NCI-H2227 treated with DMSO at 0.1 percent for 48 hours (cell line): Measurements from ENCODE around the gene KRTAP5-5.
"Not testable (repeated sequence)": the region's sequence is repeated elsewhere in the genome, so short reads cannot be mapped to it uniquely, and the experiment has no call there.

ENCODE experiments used
- DNase-seq: peaks from one replicate; lab custom pipeline; 2025; lab: John Stamatoyannopoulos, UW

Gene KRTAP5-5, protein sequence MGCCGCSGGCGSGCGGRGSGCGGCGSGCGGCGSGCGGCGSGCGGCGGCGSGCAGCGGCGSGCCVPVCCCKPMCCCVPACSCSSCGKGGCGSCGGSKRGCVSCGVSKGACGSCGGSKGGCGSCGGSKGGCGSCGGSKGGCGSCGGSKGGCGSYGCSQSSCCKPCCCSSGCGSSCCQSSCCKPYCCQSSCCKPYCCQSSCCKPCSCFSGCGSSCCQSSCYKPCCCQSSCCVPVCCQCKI

DNA sequence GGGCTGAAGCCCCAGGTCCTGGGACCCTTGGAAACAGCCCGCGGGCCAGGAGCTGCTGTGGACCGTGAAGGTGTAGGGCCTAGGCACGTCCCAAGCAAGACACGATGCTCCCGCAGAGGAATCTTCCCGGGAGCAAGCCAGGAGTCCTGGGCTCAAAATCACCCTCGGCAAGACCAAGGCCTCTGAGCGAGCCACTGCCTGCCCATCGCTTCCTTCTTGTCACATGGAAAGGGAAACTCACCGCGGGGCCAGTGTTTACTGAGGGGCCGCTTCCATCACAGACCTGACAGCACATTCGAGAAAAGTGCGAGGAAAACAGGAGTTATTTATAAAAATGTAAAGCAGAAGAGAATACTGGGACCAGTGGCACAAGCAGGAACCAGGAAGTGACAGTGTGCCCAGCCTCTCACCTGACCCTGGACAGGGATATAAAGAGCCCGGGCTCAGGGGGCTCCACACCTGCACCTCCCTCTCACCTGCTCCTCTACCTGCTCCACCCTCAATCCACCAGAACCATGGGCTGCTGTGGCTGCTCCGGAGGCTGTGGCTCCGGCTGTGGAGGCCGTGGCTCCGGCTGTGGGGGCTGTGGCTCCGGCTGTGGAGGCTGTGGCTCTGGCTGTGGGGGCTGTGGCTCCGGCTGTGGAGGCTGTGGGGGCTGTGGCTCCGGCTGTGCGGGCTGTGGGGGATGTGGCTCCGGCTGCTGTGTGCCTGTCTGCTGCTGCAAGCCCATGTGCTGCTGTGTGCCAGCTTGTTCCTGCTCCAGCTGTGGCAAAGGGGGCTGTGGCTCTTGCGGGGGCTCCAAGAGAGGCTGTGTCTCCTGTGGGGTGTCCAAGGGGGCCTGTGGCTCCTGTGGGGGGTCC lies at the start of gene KRTAP5-5:
TSS of gene KRTAP5-5 (plus strand) at position 450 of the 860 bp plus-strand sequence. CDS start at position 516, 66 bp downstream.
- no peak for DNase-seq

DNA sequence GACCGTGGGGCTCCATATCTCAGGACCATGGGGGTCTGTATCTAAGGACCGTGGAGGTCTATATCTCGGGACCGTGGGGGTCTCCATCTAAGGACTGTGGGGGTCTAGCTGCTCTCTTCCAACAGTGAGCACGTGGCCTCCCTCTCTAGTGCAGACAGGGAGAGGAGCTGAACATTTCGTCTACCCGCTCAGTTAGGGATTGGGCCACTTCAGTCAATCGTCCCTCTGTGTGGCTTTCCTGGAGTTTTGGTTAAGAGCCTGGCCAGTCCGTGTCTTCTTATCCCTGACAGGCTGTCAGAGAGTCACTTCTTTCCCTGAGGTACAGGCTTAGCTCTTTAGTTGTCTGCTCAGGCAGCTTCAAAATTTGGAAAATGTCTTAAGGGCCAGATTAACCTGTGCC lies 47.6 kb upstream of the KRTAP5-5 start:
- no peak for DNase-seq

DNA sequence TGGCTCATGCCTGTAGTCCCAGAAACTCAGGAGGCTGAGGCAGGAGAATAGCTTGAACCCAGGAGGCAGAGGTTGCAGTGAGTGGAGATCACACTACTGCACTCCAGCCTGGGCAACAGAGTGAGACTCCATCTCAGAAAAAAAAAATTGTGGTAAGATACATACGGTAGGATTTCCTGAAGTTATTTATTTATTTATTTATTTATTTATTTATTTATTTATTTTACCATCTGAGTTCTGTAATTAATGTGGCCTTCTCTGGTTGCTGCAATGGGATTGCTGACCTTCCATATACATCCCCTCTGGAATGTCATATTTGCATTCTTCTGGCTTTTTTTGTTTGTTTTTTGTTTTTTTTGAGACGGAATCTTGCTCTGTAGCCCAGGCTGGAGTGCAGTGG lies 46.7 kb upstream of the KRTAP5-5 start:
- DNase-seq: not testable (repeated sequence)

DNA sequence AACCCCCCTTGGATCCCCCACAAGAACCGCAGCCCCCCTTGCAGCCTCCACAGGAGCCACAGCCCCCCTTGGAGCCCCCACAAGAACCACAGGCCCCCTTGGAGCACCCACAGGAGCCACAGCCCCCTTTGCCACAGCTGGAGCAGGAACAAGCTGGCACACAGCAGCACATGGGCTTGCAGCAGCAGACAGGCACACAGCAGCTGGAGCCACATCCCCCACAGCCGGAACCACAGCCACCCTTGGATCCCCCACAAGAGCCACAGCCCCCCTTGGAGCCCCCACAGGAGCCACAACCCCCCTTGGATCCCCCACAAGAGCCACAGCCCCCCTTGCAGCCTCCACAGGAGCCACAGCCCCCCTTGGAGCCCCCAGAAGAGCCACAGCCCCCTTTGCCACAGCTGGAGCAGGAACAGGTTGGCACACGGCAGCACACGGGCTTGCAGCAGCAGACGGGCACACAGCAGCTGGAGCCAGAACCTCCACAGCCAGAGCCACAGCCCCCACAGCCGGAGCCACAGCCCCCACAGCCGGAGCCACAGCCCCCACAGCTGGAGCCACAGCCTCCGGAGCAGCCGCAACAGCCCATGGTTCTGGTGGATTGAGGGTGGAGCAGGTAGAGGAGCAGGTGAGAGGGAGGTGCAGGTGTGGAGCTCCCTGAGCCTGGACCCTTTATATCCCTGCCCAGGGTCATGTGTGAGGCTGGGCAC lies 44.8 kb upstream of the KRTAP5-5 start, which contains the start of gene KRTAP5-1:
TSS of gene KRTAP5-1 (minus strand) at position 623 of the 710 bp plus-strand sequence. CDS start at position 589, 34 bp downstream.
- not testable (repeated sequence) for DNase-seq

DNA sequence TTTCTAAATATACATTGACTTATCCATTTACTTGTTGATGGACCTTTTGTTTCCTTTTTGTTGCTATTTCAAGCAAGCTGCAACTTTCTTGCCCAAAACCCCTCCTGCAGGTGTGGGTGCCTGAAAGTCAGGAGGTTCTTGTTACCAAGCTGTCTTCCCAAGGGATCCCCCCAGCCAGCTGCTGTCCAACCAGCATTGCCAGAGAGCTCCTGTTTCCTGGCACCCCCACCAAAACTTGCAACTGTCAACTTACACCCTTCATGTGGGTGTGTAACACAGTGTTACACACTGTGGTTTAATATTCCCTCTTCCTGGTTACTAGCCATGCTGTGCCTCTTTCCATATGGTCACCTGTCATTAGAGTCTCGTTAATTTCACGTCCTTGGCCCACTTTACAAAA lies 42.9 kb upstream of the KRTAP5-5 start:
- DNase-seq: no peak

DNA sequence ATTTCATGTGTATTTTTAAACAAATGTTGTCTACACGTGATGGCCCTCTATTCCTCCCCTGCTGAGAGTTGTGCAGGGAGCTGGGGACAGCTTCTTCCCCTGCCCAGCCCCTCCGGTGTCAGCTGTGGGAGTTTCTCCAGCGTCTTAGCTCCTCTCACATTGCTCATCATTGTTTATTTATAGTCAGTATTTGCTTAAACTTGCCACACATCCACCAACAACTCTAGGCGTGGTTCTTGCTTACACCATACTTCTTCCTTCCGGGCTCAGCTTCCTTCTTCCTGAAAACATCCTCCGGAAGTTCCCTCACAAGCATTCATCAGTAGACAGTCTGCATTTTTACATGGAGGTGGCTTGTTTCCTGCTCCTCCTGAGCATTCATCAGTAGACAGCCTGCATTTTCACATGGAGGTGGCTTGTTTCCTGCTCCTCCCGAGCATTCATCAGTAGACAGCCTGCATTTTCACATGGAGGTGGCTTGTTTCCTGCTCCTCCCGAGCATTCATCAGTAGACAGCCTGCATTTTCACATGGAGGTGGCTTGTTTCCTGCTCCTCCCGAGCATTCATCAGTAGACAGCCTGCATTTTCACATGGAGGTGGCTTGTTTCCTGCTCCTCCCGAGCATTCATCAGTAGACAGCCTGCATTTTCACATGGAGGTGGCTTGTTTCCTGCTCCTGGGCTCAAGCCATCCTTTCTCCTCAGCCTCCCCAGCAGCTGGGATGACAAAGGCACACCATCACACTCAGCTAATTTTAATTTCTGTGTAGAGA lies 40.2 kb upstream of the KRTAP5-5 start:
- not testable (repeated sequence) for DNase-seq

DNA sequence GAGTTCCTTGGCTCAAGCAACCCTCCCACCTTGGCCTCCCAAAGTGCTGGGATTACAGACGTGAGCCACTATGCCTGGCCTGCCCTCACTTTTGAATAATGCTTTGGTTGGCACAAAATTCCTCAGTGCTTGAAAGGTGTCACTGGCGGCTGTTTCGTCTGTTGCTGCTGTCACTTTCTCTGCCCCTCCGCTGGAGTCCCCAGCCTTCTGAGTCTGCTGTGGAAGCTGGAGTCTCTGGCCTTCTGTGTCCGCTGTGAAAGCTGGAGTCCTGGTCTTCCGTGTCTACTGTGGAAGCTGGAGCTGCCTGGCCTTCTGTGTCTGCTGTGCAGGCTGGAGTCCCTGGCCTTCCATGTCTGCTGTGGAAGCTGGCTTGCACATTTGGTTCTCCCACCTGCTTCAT lies 39.6 kb upstream of the KRTAP5-5 start:
- no peak for DNase-seq

DNA sequence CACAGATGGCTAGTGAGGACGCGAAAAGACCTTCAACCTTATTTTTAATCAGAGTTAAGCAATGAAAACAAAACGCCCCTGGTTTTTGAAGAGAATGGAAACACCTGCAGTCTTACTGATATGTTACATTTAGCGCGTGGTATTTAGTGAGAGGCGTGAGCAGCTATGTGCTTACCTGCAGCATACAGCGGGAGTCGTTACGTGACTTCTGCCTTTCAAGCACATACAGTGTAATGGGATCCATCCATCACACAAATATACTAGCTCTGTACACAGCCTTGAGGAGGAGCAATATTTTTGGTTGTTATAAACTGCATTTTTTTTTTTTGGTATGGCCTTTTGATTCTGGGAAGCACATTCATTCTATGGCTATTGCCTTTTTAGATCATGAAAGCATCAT lies 36.9 kb upstream of the KRTAP5-5 start:
- DNase-seq: peak; percentile 25

DNA sequence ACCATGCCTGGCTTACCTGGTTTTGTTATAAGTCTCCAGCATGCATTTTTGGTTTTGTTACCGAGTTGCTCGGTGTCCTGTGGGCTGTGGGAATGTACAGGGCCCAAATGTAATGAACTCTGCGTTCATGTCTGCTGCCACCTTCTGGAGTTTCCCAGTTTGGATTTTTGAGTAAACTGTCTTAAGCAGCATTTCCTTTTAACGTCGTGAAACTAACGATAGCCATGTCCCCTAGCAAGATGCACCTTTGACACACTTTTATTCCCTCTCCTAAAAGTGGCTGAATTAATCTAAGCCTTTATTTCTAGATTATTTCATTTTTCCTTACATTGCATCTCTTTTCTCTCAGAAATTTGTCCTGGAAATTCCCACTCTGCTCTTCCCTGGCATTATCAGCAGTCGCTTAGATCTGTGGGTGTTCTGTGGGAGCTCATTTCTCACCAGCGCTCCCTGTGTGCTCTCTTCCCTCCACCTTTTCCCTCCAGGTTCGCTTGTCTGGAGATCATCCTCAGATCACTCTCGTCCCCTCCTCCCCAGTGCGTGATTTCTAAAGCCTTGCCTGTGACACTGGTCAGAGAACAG lies 33.5 kb upstream of the KRTAP5-5 start:
- not testable (repeated sequence) for DNase-seq

DNA sequence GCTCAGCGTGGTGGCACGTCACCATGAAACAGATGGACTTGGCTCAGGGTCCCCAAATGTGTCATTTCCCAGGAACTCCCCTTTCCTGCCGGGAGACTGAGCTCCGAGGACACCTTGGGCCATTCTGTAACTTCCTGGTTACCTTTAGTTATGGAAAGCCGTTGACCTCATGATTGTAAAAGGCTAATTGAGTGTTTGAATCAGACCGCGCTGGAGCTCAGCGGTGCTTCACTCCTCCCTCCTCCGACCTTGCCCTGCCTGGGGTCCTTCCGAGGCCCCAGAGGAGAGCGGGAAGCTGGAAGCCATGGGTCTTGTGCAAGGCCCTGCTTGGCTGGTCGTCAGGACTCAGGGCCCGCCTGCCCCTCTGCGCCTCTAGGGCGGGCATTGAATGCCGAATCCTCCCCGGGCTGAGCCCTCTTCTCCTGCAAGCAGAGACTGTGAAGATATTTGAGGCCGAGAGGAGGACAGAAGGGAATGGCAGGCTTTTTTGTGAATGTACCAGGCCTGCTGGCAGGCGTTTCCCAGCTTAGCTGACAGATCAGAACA lies 32.9 kb upstream of the KRTAP5-5 start:
- not testable (repeated sequence) for DNase-seq

DNA sequence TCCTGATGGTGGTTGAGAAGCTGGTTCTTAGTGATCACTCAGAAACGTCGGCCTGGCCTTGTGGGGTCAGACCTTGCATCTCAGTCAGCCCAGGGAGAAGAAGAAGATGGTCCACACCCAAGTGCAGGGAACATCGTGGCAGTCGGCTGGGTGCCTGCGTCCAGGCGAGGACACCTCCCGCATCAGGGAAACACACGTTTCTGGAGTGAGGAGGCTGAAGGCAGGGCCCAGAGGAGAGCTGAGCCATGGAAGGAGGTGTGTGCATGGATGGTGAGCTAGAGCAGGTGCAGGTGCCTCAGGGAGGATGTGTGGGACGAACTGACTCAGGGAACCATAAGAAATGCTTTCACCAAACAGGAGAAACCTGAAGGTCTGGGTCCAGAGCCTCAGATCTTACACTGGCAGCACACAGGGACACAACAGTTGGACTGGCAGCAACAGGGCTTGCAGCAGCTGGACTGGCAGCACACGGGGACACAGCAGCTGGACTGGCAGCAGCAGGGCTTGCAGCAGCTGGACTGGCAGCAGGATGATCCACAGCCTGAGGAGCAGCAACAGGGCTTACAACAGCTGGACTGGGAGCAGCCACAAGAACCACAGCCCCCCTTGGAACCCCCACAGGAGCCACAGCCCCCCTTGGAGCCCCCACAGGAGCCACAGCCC lies 32.1 kb upstream of the KRTAP5-5 start:
- no peak for DNase-seq

DNA sequence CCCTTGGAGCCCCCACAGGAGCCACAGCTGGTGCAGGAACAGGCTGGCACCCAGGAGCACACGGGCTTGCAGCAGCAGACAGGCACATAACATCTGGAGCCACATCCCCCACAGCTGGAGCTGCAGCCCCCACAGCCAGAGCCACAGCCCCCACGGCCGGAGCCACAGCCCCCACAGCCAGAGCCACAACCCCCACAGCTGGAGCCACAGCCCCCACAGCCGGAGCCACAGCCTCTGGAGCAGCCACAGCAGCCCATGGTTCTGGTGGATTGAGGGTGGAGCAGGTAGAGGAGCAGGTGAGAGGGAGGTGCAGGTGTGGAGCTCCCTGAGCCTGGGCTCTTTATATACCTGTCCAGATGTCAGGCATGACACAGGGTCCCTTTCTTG lies 31.6 kb upstream of the KRTAP5-5 start, which contains the start of gene KRTAP5-2:
TSS of gene KRTAP5-2 (minus strand) at position 301 of the 387 bp plus-strand sequence. CDS start at position 257, 44 bp downstream.
- DNase-seq: no peak

DNA sequence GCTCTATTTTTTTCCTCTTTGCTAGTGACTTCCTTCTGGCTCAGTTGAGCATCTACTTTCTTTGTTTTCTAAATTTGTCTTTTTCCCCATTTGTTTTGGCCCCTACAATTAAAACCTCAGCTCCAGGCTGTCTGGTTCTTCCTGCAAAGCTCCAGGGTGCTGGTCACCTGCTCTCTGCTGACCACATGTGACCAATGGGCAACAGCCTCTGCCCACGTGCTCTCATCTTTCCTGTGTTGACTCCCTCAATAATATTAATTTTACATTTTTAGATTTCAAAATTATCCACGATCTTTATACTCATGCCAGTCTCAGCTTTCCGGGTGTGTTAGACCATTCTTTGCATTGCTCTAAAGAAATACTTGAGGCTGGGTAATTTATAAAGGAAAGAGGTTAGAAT lies 31.2 kb upstream of the KRTAP5-5 start:
- DNase-seq: not testable (repeated sequence)

DNA sequence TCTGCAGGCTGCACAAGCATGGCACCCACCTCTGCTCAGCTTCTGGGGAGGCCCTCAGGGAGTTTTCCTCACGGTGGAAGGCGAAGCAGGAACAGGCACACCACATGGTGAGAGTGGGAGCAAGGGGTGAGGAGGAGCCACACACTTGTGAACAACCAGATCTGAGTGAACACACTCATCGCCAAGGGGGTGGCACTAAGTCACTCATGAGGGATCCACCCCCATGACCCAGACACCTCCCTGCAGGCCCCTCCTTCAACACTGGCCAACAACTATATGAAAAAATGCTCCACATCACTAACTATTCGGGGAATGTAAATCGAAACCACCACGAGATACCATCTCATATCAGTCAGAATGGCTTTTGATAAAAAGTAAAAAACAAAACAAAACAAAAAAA lies 30.8 kb upstream of the KRTAP5-5 start:
- DNase-seq: no peak

DNA sequence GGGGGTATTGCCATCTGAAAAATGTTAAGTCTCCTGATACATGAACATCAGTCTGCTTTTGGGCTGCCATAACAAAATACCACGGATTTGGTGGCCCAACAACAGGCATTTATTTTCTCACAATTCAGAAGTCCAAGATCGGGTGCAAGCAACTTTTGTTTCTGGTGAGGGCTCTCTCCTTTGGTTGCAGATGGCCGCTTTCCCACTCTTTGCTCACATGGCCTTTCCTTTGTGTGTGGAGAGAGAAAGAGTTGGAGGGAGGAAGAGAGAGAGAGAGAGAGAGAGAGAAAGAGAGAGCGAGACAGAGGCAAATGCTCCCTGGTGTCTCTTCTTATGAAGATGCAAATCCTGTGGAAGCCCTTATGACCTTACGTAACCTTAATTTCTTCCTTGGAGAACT lies 28.9 kb upstream of the KRTAP5-5 start:
- no peak for DNase-seq

DNA sequence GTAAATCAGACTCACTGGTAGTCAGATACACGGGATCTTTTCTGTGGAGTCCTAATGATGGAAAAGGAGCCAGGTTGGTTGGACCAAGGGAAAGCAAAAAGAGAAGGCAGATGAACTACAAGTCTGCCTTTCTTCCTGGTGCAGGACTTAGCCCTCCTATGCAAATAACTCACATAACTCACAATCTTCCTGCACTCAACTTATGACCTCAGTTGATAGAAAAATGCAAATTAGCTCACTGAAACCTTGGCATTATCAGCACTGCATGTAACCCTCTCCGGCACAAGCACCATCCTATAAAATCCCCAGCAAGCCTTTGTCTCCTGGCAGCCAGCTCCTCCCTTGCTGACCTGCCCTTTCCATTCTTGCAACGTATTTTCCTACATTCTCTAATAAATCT lies 27.9 kb upstream of the KRTAP5-5 start:
- not testable (repeated sequence) for DNase-seq

DNA sequence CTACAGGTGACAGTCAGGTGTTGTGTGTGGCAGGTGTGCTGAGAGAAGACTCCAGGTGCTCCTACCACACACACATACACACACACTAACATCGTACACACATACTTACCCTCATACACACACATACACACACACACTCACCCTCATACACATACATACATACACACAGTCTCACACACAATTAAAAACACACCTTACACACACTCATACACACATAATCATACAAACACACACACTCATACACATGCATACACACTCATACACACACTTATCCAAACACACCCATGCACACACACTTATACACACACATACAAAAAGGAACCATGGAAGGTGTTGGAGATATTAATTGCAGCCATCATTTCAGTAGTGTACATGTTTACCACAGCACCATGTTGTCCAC lies 25.9 kb upstream of the KRTAP5-5 start:
- no peak for DNase-seq

DNA sequence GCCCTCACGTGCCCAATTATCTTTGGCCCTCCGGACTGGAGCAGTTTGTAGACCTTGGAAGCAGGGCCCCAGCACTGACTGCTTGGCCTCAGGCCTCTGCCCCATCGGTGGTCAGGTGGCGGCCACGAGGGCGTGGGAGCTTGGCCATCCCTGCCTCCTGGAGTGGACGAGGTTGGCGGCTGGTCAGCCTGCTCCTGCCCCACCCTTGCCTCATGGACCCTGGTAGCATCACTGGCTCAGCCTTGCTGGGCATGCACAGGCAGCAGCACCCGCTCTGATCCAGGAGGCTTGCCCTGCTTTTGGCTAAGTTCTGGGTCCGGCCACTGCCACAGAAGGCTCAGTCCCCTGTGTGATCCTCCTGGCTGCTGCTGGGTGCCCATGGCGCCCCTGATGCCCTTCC lies 25.4 kb upstream of the KRTAP5-5 start:
- DNase-seq: no peak

DNA sequence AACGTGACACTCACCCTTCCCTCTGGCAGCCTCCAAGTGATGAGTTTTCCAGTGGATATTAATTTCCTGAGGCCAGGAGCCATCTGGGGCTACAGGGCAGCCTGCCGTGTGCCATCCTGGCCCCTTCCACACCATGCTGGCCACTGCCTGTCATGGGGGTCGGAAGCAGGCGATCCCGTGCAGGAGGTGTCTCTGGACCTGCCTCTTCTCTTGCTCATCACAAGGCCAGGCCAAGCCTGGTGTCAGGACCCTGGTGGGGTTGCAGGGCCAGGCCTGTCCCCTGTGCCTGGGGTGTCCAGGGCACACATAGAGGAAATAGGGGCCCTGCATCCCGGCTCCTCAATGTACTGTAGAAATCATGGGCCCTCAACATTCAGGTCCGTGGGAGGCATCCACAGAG lies 24.9 kb upstream of the KRTAP5-5 start:
- DNase-seq: no peak

DNA sequence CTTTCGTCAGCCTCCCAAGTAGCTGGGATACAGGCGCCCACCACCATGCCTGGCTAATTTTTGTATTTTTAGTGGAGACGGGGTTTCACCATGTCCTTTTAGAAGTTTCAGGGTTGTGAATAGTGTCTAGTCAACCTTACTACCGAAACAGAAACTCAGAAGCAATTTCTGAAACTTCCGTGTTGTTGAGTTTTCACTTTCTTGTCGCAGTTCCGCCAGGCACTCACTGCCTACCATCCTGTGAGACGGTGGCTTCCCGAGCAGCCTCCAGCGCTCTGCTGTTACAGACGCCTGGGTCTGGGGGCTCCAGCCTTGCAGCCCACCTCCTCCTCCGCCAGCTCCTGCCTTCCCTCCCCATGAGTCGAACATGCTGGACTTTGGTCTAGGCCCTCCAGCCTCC lies 23.7 kb upstream of the KRTAP5-5 start:
- DNase-seq: not testable (repeated sequence)
